HG03064 (cell line): ENCODE results near the gene DPYSL4.

Source experiments
- ATAC-seq: cut with Tn5 transposase; IDR thresholded peaks from one replicate; pipeline ENCODE4 v1.9.1; 2021; ENCODE audit warnings: low read depth; ENCODE audit not compliant: unreplicated experiment

Gene DPYSL4

DNA sequence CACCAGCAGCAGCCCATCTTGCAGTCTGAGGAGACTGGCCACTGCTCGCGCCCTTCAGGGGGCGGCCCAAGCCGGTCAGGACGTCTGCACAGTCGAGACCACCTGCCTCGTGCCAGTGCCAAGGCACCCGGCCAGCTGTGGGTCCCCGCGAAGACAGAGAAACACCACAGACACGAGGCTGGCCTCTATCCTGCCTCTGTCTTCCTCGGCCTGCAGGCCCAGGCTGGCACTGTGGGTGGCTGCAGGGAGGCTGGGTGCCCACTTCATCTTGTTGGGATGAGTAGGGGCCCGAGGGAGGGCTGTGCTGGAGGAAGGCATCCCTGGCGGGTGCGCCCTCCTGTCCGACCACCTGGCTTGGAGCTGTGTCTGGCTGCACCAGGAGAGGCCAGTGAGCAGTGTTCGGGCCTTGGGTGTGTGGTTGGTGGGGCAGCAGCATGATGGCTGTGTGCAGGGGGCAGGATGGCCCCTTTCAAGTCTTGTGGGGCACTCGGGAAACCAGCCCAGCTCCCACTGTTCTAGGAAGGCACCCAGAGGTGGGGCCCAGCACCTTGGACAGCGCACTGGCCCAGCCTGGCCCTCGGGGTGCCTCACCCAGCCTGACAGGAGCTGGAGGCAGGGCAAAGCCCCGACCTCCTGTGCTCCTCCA, 7.3 kb downstream of the DPYSL4 start:
- no peak for ATAC-seq

DNA sequence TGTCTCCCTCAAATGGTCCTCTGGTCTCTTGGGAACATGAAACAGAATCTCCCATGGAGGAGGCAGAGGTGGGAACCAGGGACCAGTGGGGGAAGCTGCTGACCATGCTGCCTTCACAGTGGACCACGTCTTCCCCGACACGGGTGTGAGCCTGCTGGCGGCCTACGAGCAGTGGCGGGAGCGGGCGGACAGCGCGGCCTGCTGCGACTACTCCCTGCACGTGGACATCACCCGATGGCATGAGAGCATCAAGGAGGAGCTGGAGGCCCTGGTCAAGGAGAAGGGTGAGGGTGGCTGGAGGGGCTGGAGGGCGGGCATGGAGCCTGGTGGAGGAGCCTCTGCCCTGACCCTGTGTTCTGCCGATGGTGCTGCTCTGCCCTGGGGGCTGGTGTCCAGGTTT, 8.0 kb downstream of the DPYSL4 start:
- ATAC-seq, result no peak

DNA sequence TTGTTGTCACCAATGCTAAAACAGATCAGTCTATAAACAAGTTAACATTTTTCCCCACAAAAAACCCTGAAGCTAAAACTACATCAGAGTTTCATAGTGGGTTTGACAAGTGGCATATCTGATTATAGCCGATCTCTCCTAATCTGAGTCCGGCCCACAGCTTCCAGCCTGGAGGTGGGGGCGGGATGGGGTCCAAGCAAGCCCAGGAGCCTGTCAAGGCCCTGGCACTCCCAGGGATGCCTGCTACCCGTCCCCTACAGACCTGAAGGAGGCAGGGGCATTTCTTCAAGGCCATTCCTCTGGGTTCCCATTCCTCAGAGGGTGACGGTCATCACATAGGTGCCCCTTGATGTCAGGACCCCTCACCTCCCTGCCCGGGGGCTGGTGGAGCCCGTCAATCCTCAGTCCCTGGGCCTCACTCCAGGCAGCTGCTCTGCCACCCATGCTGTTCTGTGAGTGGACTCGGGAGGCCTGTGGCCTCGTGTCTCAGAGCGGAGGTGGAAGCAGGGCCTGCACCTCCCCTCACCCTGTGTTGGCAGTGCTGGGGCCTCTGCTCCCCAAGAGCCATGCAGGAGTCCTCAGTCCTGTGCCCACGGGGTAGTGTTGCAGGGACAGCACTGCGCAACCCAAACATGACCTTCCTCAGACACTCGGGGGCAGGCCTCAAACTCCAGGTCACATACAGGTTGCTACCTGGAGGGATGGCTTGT, 8.8 kb downstream of the DPYSL4 start:
- no peak for ATAC-seq

DNA sequence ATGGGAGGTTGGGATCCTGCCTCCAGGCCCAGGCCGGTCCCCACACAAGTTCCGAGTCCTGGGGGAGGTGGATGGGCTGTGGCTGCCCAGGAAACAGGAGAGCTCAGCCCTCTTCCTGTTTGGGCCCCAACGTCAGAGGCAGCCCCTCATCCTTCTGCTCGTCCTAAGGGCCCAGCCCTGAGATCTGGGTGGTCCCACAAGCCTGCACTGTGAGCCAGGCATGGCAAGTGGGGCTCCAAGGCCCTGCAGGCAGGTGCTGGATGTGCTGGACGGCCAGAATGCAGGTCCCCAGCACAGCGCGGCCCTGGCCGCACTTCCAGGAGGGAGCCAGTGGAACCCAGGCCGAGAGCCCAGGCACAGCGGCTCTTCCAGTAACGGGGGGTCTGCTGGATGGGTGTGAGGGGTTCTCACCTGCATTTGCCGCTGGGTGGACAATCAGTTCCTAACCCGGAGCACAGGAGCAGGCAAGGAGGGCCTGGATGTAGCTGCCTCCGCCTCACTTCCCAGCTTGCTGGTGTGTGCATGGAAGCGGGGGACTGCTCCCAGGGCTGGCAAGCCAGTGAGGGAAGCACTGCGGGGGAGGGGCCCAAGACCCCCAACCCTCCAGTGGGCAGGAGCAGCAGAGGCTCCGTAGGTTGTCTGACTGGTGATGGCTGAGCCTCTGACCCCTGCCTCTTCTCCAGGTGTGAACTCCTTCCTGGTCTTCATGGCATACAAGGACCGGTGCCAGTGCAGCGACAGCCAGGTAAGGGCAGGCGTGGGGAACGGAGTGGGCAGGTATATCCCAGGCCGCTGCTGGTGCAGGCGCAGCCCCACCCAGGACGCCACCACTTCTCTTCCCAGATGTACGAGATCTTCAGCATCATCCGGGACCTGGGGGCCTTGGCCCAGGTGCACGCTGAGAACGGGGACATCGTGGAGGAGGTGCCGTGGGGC, 9.7 kb downstream of the DPYSL4 start:
- no peak for ATAC-seq

DNA sequence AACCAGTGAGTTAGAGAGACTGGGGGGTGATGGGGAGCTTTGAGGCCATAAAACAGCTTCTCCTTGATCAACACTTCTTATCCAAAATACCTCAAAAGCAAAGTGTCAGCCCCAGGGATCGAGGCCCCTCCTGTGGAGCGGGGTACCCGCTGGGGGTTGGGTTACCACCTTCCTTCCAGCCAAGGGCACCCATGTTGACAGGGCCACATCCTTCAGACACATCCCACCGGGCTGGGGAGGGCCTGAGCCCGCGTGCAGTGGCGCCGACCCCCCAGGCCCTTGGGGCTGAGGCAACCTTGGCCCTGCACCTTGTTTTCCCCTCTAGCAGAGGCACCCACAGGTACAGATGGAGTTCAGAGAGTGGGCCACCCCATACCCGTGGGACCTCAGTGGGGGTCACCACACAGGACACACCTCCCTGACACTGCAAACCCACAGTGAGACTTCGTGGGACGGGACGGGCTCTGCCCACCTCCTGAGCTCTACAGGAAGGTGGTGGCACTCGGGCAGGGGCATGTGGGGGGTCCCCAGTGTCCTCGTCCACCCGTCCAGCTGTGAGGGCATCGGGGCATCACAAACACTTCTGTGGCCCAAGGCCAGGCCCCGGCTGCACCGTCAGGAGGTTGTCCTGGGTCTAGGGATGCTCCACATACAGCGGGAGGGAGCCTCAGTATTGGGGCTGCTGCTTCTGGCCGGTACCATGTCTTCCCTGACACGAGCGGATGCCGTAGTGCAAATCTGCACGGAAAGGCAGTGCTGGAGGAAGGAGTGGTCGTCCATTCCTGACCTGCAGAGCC, 10.7 kb downstream of the DPYSL4 start:
- no peak for ATAC-seq

DNA sequence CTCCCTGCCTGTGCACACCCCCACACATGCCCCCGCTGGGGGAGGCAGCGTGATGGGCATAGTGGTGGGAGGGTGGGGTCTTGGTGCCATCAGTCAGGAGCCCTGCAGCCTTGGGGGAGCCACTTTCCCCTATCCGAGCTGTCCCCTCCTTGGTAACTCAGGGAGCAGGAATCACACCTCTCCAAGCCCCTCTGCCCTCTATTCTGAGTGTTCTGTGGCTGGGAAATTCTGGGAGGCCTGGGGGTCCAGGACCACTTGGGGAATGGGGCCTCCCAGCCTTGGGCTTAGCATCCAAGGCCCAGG, 11.3 kb downstream of the DPYSL4 start:
- no peak for ATAC-seq

DNA sequence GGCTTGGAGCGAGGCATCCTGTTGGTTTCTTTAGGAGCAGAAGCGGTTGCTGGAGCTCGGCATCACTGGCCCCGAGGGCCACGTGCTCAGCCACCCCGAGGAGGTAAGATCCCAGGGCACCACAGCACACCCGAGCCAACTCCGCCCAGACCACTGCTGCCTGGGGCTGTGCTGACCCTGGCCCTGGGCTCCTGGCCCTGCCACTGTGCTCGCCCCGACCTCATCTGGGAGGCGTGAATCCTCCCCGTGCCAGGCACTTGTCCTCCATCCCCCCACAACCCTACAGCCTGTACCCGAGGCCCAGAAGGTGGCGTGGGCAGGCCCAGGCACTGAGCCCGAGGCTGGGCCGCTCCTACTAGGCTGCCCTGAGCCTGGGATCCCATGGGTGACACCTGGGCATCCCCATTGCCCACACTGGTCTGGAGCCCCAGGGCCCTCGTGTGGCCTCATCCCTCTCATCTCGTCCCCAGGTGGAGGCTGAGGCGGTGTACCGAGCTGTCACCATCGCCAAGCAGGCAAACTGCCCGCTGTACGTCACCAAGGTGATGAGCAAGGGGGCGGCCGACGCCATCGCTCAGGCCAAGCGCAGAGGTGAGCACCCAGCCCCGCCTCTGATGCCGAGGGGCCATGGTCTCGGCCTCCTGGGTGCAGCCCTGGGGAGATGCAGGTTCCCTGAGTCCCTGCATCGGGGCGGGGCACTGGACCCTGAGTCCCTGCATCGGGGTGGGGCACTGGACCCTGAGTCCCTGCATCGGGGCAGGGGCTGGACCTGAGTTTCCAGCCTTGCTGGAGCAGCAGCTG, 11.8 kb downstream of the DPYSL4 start:
- ATAC-seq, result no peak

DNA sequence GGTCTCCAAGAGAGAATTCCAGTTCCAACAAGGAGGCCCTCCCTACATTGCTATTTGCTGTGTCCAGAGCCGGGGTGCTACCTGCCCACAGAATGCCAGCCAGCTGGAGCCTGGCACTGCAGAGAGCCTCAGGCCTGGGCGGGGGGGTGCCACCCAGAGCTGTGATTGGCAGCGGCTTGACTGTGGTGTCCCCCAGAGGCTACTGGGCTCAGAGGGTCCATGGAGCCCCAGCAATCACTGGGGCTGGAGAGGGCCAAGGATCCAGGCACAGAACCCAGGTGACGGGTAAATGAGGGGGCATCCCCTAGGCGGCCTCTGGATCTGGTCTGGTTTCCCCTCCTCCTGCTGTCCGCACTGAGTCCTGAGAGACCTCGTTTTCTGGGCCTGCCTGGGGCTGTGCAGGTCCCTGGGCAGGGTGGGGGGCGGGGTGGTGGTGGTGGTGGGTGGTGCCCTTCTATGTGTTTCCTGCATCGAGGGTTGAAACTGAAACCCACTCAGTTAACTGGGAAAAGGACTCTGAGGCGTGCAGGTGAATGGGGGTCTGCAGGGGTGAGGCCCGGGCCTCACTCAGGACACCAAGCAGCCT, 12.6 kb downstream of the DPYSL4 start:
- ATAC-seq, result no peak

DNA sequence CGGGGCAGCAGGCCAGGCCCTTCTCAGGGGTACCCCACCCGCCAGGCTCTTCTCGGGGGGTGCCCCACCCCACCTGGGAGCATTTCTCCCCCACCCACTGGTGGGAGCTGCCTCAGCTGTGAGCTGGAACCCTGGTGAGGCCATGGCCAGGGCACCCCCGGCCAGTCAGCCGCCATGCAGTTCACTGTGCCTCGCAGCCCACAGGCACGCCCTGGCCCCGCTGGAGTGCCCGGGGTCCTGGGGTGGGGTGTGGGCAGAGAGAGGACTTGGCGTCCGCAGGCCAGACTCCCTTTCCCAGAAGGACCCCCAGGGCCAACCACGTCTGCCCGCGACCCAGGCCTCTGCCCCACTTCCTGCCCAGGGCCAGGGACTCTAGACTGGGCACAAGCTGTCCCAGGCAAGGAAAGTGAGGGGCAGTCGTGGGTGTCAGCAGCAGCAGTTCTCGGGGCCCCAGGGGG, 13.1 kb downstream of the DPYSL4 start:
- ATAC-seq, result no peak

DNA sequence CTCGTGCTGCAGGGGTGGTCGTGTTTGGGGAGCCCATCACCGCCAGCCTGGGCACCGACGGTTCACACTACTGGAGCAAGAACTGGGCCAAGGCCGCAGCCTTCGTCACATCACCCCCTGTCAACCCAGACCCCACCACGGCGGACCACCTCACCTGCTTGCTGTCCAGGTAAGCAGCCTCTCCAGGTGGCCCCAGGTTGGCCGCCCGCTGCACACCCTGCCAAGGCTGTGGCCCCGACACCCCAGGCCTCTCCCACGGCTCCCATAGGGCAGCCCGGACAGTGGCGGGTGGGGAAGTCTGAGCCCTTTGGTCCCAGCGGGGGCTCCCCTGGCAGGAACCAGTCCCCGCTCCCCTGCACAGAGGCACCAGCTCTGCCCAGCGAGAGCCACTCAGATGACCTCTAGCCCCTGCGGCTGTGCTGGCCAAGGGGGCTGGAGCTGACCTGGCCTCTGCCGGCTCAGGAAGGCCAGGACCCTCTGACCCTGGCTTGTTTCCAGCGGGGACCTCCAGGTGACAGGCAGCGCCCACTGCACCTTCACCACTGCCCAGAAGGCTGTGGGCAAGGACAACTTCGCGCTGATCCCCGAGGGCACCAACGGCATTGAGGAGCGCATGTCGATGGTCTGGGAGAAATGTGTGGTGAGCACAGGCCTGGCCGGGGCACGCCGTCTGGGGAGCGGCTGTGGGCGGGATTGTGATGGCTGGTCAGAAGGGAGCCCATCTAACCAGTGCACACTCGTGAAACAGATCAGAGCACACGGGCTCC, 13.8 kb downstream of the DPYSL4 start:
- ATAC-seq, result no peak

DNA sequence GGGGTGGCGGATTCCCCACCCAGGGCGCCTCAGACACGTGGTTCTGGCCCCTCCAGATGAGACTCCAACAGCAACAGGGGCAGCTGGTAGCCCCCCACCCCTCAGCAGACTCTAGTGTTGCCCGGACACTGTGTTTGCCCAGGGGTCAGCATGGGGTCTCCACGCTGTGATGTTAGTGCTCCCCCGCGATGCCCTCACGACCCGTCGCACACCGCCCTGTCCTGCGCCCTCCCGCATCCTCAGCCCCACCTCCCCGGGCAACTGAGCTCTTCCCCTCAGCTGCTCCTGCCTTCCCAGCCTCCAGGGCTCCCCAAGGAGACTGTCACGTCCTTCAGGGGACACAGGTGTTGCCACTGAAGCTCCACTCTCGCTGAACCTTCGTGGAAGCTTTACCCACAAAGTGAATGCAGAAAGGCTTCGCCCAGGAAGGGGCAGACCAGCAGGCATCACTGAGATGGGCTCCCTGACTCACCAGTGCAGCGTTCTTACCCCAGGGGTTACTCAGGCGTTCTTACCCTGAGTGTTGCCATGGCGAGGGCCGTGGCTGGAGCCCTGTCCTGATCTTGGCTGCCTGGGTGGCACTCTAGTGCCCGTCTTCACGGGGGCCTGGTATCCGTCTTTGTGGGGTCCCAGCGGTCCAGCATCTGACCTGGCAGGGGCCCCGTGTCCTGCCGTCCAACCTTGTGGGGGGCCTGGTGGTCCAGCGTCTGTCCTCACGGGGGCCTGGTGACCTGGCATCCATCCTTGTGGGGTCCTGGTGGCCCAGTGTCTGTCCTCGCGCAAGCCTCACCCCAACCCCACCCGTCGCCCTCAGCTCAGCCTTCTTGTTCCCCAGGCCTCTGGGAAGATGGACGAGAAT, 14.6 kb downstream of the DPYSL4 start:
- no peak for ATAC-seq

DNA sequence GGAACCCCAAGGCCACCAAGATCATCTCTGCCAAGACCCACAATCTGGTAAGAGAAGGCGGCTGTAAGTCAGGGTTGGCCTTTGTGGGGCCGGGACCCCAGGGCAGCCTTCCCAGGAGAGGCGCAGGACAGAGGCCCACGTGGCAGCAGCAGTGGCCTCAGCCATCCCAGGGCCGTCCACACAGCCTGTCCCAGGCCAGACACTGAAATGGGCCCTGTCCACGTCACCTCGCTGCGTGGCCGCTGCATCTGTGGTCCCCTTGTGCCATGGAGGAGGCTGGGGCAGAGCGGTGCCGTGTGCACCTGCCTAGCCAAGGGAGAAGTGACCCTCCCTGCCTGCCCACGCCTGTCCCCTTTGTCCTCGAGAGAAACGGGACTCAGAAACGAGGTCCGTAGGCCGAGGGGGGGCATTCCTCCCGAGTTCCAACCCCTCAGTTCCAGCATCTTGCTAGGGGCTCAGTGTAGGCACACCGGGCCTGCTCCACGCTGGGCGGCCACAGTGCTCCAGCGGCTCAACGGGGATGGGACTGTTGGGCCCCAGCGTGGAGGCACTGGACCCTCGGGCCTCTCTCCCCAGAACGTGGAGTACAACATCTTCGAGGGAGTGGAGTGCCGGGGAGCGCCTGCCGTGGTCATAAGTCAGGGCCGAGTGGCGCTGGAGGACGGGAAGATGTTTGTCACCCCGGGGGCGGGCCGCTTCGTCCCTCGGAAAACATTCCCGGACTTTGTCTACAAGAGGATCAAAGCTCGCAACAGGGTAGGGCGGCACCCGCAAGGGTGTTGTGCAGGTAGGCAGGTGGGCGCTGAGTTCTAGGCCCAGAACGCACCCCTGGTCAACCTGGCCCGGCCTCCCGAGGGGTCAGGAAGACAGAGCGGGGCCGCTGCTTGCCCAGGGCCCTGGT, 15.6 kb downstream of the DPYSL4 start:
- ATAC-seq, result no peak

DNA sequence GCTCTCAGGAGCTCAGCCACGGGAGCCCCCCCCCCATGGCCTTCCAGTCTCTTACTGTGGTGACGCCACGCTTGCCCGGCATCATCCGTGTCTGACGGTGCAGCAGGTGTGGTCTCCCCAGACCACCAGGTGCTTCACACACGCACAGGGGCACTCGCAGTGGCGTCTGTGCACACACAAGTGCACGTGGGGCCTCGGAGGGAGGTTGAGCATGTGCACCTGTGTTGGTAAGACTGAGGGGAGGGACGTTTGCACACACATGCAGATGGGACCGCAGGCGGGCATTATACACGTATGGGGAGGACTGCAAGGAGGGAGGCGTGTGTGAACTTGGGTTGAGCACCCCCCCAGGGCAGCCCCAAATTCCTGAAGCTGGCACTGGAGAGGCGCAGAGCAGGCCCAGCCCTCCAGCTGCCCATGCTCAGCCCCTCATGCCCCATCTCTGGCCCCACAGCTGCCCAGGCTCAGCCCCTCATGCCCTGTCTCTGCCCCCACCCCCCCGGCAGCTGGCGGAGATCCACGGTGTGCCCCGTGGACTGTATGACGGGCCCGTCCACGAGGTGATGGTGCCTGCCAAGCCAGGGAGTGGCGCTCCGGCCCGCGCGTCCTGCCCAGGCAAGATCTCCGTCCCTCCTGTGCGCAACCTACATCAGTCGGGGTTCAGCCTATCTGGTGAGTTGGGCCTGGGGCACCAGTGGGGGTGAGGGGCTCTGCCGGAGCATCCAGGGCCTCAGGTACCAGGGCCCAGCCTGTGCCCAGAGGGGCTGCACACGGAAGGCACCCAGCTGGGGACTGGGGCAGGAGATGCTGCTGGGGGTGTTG, 16.7 kb downstream of the DPYSL4 start:
- ATAC-seq, result no peak

DNA sequence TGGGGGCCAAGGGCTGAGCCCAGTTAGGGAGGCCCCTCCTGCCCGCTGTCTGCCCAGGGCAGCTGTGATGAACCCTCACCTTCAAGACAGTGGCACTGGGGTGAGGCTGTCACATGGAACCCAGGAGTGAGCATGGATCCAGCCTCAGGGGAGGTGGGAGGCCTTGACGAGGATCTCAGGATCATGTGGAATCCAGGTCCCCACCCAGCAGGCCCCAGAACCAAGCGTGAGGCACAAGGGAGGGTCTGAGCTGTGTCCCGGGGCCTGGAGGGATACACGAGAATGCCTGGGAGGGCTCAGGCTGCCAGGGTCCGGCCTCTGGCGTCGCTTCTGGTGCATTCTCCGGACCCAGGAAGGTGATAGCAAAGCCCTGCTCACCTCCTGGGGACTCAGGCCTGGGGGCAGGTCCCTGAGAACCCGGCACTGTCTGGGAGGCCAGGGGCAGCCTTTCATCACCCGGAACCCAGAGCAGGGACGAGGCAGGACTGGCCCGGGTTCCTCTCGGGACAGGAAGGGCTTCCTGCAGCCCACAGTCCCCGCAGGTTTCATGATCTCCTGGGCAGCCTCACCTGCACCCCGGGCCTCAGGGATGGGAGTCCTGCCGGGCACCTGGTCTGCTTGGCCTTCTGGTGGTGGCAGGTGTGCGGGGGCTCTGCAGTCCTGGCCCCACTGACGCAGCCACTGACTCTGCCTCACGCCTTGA, 17.5 kb downstream of the DPYSL4 start:
- no peak for ATAC-seq

DNA sequence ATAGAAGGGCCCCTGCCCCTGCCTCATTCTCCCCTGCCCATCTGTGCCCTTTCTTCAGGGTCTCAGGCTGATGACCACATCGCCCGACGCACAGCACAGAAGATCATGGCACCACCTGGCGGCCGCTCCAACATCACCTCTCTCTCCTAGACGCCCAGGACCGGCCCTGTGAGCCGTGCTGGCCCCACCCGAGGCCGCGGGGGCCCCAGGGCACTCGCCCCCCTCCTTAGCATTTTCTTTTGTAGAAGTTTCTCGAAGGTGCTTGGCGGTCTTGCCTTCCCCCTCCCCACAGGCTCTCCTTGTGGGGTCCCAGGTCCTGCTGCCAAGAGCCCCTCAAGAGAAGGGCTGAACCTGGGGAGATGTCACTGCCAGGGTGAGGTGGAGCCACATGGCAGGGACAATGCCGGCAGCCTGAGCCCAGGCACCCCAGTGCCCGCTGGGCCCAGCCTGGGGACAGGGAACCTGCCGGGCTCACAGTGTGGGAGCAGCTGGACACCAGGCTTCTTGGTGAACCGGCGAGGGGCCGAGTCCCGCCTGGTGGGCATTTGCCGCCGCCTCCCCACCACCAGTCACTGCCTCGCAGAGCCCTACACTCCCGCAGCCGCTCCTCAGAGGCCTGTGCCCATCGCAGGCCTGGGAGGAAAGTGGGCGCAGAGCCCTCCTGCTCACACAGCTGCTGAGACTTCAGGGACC, 18.2 kb downstream of the DPYSL4 start:
- no peak for ATAC-seq
